Neuronal stem cell (in vitro differentiated cells): ENCODE data around the gene TTC13.

ENCODE experiments used
- DNase-seq: peaks from one replicate; pipeline ENCODE4 v3.0.0-alpha.2; 2013; ENCODE audit warnings: low spot score
- H2AFZ ChIP-seq: one replicate; pipeline ENCODE4 v1.6.1; 2013; ENCODE audit warnings: mild to moderate bottlenecking, low read length, inconsistent platforms
- H2AK5ac ChIP-seq: 2 replicates; pipeline ENCODE4 v1.6.1; 2013; ENCODE audit warnings: low read depth, mild to moderate bottlenecking, inconsistent platforms, low read length, moderate library complexity, mixed read lengths
- H2BK120ac ChIP-seq: 2 replicates; pipeline ENCODE4 v1.6.1; 2013; ENCODE audit warnings: low read depth, mild to moderate bottlenecking, inconsistent platforms, low read length, moderate library complexity, mixed read lengths
- H2BK12ac ChIP-seq: one replicate; pipeline ENCODE4 v1.6.1; 2013; ENCODE audit warnings: low read length, inconsistent platforms
- H2BK15ac ChIP-seq: 2 replicates; pipeline ENCODE4 v1.6.1; 2013; ENCODE audit warnings: mild to moderate bottlenecking, low read length, inconsistent platforms, mixed read lengths
- H2BK5ac ChIP-seq: one replicate; pipeline ENCODE4 v1.6.1; 2013; ENCODE audit warnings: inconsistent platforms, mild to moderate bottlenecking, low read length, moderate library complexity
- H3K14ac ChIP-seq: one replicate; pipeline ENCODE4 v1.6.1; 2013; ENCODE audit warnings: low read length, inconsistent platforms
- H3K18ac ChIP-seq: 2 replicates; pipeline ENCODE4 v1.6.1; 2013; ENCODE audit warnings: low read length, inconsistent platforms
- H3K23ac ChIP-seq: 2 replicates; pipeline ENCODE4 v1.6.1; 2013; ENCODE audit warnings: low read depth, mild to moderate bottlenecking, mixed read lengths, low read length, inconsistent platforms; ENCODE audit not compliant: poor library complexity
- H3K27ac ChIP-seq: replicated peaks from 3 replicates; pipeline ENCODE4 v1.5.1; 2013; ENCODE audit warnings: low read length, inconsistent platforms
- H3K27me3 ChIP-seq, 3 experiments: 2 replicates each; pipeline ENCODE4 v1.6.1; 2013; ENCODE audit warnings: low read length in 3 of 3, mild to moderate bottlenecking in 2 of 3, inconsistent platforms in 1 of 3, low read depth in 1 of 3, mixed read lengths in 1 of 3, moderate library complexity in 1 of 3; ENCODE audit not compliant: control insufficient read depth in 3 of 3, insufficient read depth in 3 of 3
- H3K36me3 ChIP-seq, 2 donors: replicated peaks in 1 of 2; 2 replicates each; pipeline ENCODE4 v1.6.1; 2013; ENCODE audit warnings: low read length in 2 of 2; ENCODE audit not compliant: control insufficient read depth in 2 of 2, insufficient read depth in 2 of 2
- H3K4ac ChIP-seq: 2 replicates; pipeline ENCODE4 v1.6.1; 2013; ENCODE audit warnings: inconsistent platforms, mild to moderate bottlenecking, low read length, moderate library complexity
- H3K4me1 ChIP-seq, 2 donors: 1 replicate in 1 of 2; 2 replicates in 1 of 2; pipeline ENCODE4 v1.6.1; 2013; ENCODE audit warnings: low read length in 2 of 2, low read depth in 1 of 2; ENCODE audit not compliant: control insufficient read depth in 2 of 2, insufficient read depth in 1 of 2
- H3K4me2 ChIP-seq: one replicate; pipeline ENCODE4 v1.6.1; 2013; ENCODE audit warnings: mild to moderate bottlenecking, low read length, inconsistent platforms; ENCODE audit not compliant: insufficient read depth, poor library complexity, severe bottlenecking
- H3K4me3 ChIP-seq, 2 donors: 2 replicates each; pipeline ENCODE4 v1.5.1; 2013; ENCODE audit warnings: low read length in 2 of 2, mild to moderate bottlenecking in 2 of 2, inconsistent platforms in 1 of 2, moderate library complexity in 1 of 2
- H3K79me1 ChIP-seq: one replicate; pipeline ENCODE4 v1.6.1; 2013; ENCODE audit warnings: low read depth, mild to moderate bottlenecking, inconsistent platforms, low read length, moderate library complexity
- H3K9ac ChIP-seq: one replicate; pipeline ENCODE4 v1.6.1; 2013; ENCODE audit warnings: mild to moderate bottlenecking, low read depth, low read length, inconsistent platforms; ENCODE audit not compliant: poor library complexity
- H3K9me3 ChIP-seq, 2 donors: replicated peaks in 1 of 2; 2 replicates each; pipeline versions ENCODE3 to v1.6.1; 2013; ENCODE audit warnings: low read length in 2 of 2, mild to moderate bottlenecking in 2 of 2, inconsistent platforms in 1 of 2, low read depth in 1 of 2, mixed read lengths in 1 of 2, moderate library complexity in 1 of 2; ENCODE audit not compliant: control insufficient read depth in 2 of 2, insufficient read depth in 1 of 2
- H4K8ac ChIP-seq: one replicate; pipeline ENCODE4 v1.6.1; 2013; ENCODE audit warnings: low read depth, mild to moderate bottlenecking, inconsistent platforms, low read length, moderate library complexity
- H4K91ac ChIP-seq: one replicate; pipeline ENCODE4 v1.6.1; 2013; ENCODE audit warnings: low read length, low read depth, mild to moderate bottlenecking, inconsistent platforms; ENCODE audit not compliant: poor library complexity
- WGBS, 2 donors: extraction: QIAGEN DNeasy Blood & Tissue Kit; methylation state at CpG; one replicate each; pipeline ENCODE4 v1.1.7; 2013; ENCODE audit warnings: missing lambda C conversion rate in 2 of 2, mixed read lengths in 1 of 2; ENCODE audit not compliant: insufficient read length in 2 of 2, insufficient replicate concordance in 1 of 2; ENCODE audit errors: extremely low coverage in 2 of 2; 5-methylcytosine and 5-hydroxymethylcytosine counted together

Gene TTC13

DNA sequence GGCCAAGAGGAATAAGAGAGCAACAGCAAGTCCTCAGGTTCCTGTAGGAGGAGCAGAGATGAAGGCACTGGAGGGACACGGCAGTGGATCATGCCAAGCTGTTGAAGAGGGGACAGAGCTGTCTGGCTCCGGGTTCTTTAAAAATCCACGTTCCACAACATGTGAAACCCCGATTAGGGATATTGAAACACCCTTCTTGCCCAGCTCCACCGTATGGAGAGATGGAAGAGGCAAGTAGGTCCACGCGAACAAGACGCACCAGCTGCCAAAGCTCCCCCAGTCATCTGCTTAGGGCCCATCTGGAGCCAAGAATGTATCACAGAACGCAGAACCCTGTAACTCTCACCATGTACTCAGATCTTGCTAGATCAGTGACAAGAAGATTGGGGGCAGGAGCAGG is 114.2 kb downstream of the TTC13 start:
- H3K4ac ChIP-seq: no peak overlapping the region
- no peak overlapping the region for H3K18ac ChIP-seq
- H2BK12ac ChIP-seq: no peak overlapping the region
- no peak overlapping the region for H2BK120ac ChIP-seq
- no peak for DNase-seq
- H2BK5ac ChIP-seq: no peak overlapping the region
- no peak overlapping the region for H3K23ac ChIP-seq
- no peak overlapping the region for H3K9ac ChIP-seq
- no peak overlapping the region for H2BK15ac ChIP-seq
- peaks cover 0 to 8% of the 10 kb centered on the region in 2 donors for H3K9me3 ChIP-seq
- no peak overlapping the region for H3K14ac ChIP-seq
- H2AFZ ChIP-seq: no peak overlapping the region
- H4K91ac ChIP-seq: no peak overlapping the region
- no CpG with 5 or more reads among the region's 9 CpGs for WGBS, 2 donors
- H3K27me3 ChIP-seq: no peaks in the 10 kb centered on the region
- no peak overlapping the region for H3K4me2 ChIP-seq
- no peak overlapping the region for H2AK5ac ChIP-seq
- H3K4me3 ChIP-seq: no peak overlapping the region
- H3K36me3 ChIP-seq: peaks cover 10 to 50% of the 10 kb centered on the region in 2 donors
- H3K79me1 ChIP-seq: peaks cover 7% of the 10 kb centered on the region
- H3K4me1 ChIP-seq: peaks cover 16 to 18% of the 10 kb centered on the region in 2 donors
- H4K8ac ChIP-seq: no peak overlapping the region
- H3K27ac ChIP-seq: no peak overlapping the region

DNA sequence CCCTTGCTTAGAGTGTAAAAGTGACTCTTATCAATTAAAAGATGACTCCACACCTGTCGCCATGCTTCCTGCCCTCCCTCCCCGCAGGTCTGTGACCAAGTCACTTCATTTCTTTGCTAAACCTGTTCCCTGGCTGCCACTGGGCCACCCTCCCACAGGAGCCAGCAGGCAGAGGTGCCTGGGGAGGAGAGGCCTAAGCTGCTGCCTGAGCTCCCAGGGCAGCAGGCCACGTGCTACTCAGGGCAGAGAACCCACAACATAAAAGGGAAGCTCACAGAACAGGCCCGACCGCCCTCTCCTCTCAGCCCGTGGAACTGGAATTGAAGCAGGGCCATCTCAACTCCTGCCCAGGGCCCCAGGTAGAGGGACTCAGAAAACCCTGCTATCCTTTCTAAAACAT is 115.2 kb downstream of the TTC13 start:
- Histone ChIP-seq H2BK12ac (no peak overlapping the region), H2BK5ac (no peak overlapping the region), H4K8ac (no peak overlapping the region), H3K4me1 (peaks cover 22 to 25% of the 10 kb centered on the region in 2 donors), H3K36me3 (peaks cover 10 to 50% of the 10 kb centered on the region in 2 donors), H3K79me1 (peaks cover 7% of the 10 kb centered on the region), H4K91ac (no peak overlapping the region), H3K4me2 (no peak overlapping the region), H3K18ac (peak overlapping the region; percentile 20), H2BK120ac (no peak overlapping the region), H2AK5ac (no peak overlapping the region), H3K4ac (no peak overlapping the region), H2BK15ac (no peak overlapping the region), H3K27me3 (no peaks in the 10 kb centered on the region), H3K27ac (no peak overlapping the region), H2AFZ (no peak overlapping the region), H3K14ac (peak overlapping the region; percentile 49), H3K9ac (peak overlapping the region; percentile 9), H3K23ac (no peak overlapping the region), H3K4me3 (peak overlapping the region in 1 of 2 donors; percentile 27), H3K9me3 (peaks cover 0 to 8% of the 10 kb centered on the region in 2 donors)
- no CpG with 5 or more reads among the region's 6 CpGs for WGBS, 2 donors
- DNase-seq: no peak

DNA sequence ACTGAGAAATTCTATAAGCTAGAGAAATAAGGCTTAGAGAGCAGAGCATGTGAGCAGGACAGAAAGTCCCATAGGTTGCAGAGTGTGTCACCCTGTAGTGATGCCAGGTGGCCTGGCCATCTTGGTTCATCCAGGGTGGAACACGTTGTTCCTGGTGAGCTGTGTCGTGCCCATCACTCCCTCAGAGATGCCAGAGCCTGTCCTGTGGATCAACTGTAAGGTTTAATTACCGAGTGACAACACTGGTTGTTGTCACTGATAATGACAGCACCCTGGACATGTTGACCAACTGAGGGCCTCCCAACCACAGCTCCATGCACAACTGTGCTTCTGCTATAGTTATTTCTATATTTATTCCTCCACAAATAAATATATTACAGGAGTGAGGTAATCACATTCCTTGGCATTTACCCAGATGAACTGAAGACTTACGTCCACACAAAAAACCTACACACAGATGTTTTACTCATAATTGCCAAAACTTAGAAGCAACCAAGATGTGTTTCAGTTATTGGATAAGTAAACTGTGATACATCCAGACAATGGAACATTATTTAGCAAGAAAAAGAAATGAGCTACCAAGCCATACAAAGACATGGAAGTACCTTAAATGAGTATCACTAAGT is 116.6 kb downstream of the TTC13 start:
- H2AK5ac ChIP-seq: no peak overlapping the region
- H3K79me1 ChIP-seq: peaks cover 9% of the 10 kb centered on the region
- H3K18ac ChIP-seq: no peak overlapping the region
- no peak overlapping the region for H3K23ac ChIP-seq
- H3K9ac ChIP-seq: no peak overlapping the region
- H3K36me3 ChIP-seq: peaks cover 10 to 54% of the 10 kb centered on the region in 2 donors
- no peak overlapping the region for H4K8ac ChIP-seq
- peaks cover 0 to 8% of the 10 kb centered on the region in 2 donors for H3K9me3 ChIP-seq
- no peak overlapping the region for H2BK15ac ChIP-seq
- no peaks in the 10 kb centered on the region for H3K27me3 ChIP-seq
- DNase-seq: no peak
- H3K4me3 ChIP-seq: no peak overlapping the region
- H4K91ac ChIP-seq: no peak overlapping the region
- H2BK12ac ChIP-seq: no peak overlapping the region
- H3K27ac ChIP-seq: no peak overlapping the region
- no peak overlapping the region for H2BK120ac ChIP-seq
- no peak overlapping the region for H3K14ac ChIP-seq
- H3K4me1 ChIP-seq: peaks cover 33 to 35% of the 10 kb centered on the region in 2 donors
- no peak overlapping the region for H3K4ac ChIP-seq
- H2BK5ac ChIP-seq: no peak overlapping the region
- H3K4me2 ChIP-seq: no peak overlapping the region
- no CpG with 5 or more reads among the region's 4 CpGs for WGBS, 2 donors
- no peak overlapping the region for H2AFZ ChIP-seq

DNA sequence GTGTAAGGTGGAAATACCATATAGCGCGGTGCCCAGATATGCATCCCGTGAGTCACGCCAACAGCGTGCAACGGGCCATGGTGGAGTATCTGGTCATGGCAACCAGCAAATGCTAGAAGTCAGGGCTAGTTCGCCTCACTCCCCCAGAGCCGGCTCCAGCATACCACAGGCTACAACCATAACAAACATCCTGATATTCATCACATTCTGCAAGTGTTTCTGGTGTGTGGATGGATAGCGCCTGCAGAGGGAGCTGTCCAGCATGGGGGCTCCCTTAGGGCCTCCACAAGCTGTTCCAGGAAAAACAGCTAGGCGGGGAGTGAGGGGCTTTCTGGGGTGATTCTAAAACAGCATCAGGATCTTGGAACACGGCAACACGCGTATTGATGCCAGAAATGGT is 117.2 kb downstream of the TTC13 start:
- Histone ChIP-seq H3K14ac (no peak overlapping the region), H2AK5ac (no peak overlapping the region), H2BK120ac (no peak overlapping the region), H4K8ac (no peak overlapping the region), H3K9me3 (peaks cover 0 to 8% of the 10 kb centered on the region in 2 donors), H3K4ac (no peak overlapping the region), H4K91ac (no peak overlapping the region), H2BK5ac (no peak overlapping the region), H3K9ac (no peak overlapping the region), H3K4me1 (peaks cover 29 to 38% of the 10 kb centered on the region in 2 donors), H3K4me2 (no peak overlapping the region), H3K27ac (no peak overlapping the region), H2BK12ac (no peak overlapping the region), H3K79me1 (peaks cover 9% of the 10 kb centered on the region), H3K4me3 (no peak overlapping the region), H2BK15ac (no peak overlapping the region), H3K27me3 (no peaks in the 10 kb centered on the region), H3K18ac (no peak overlapping the region), H2AFZ (no peak overlapping the region), H3K36me3 (peaks cover 10 to 59% of the 10 kb centered on the region in 2 donors), H3K23ac (no peak overlapping the region)
- DNase-seq: no peak
- no CpG with 5 or more reads among the region's 13 CpGs for WGBS, 2 donors
